ENCODE measurements around the gene FEN1.

DNA sequence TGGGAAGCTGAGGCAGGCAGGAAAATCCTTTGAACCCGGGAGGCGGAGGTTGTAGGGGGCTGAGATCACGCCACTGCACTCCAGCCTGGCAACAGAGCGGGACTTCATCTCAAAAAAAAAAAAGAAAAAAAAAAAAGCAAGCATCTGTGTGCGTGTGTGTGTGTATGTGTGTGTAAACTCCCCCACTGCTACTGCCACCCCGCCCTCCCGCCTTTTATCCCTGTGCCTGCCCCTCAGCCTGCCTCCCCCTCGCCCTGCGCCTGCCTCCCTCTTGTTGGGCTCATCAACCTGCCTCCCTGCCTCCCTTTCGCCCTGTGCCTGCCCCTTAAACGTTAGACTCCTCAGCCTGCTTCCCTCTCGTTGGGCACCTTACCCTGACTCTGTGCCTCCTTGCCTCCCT is 18.3 kb upstream of the FEN1 start:
- TF ChIP-seq, protein P1, sequence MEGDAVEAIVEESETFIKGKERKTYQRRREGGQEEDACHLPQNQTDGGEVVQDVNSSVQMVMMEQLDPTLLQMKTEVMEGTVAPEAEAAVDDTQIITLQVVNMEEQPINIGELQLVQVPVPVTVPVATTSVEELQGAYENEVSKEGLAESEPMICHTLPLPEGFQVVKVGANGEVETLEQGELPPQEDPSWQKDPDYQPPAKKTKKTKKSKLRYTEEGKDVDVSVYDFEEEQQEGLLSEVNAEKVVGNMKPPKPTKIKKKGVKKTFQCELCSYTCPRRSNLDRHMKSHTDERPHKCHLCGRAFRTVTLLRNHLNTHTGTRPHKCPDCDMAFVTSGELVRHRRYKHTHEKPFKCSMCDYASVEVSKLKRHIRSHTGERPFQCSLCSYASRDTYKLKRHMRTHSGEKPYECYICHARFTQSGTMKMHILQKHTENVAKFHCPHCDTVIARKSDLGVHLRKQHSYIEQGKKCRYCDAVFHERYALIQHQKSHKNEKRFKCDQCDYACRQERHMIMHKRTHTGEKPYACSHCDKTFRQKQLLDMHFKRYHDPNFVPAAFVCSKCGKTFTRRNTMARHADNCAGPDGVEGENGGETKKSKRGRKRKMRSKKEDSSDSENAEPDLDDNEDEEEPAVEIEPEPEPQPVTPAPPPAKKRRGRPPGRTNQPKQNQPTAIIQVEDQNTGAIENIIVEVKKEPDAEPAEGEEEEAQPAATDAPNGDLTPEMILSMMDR (IDR thresholded peaks at IDR 0.05; ENCODE audit: poor library complexity) = no peak
- TF ChIP-seq EZH2 (IDR thresholded peaks at IDR 0.05; ENCODE audit: borderline replicate concordance) = no peak
